ENCODE results near the gene SSU72. TPM values are rescaled to one million over a fixed set of nuclear protein-coding genes. Genes with fewer than 3 reads are reported as not detected.

Gene SSU72
- total RNA-seq, 5 donors from 2014 or later (not counting 1 experiment from before 2014, with no cell fraction given) = 112 to 135 (median 134) TPM

GRCh38 chr1:1616838-1617237 lies 42.2 kb upstream of the SSU72 start:
- H3K9me3 Mint-ChIP-seq = no peaks in the 10 kb centered on the region
- DNase-seq (no peak), ATAC-seq (replicated peaks in 1 of 4) (no peak)
- H3K27ac ChIP-seq (ENCODE audit: low read length) = no peak overlapping the region
- peak overlapping the region; percentile 34 to 60 for H3K4me3 ChIP-seq (ENCODE audit: control insufficient read depth in 1 of 2, extremely low read depth in 1 of 2, low read length in 1 of 2)
- peak overlapping the region in 1 of 2 donors; percentile 57 for H3K27ac Mint-ChIP-seq
- ChIA-PET POLR2A (no interaction called here), CTCF (no interaction called here)
- peaks cover 28 to 33% (median 29%) of the 10 kb centered on the region in 3 donors for H3K4me1 Mint-ChIP-seq
- H3K9me3 ChIP-seq = no peaks in the 10 kb centered on the region
- H3K4me3 Mint-ChIP-seq = peak overlapping the region; percentile 75 to 82 (median 77)
- H3K36me3 ChIP-seq (ENCODE audit: control insufficient read depth in 2 of 2, extremely low read depth in 1 of 2, insufficient read depth in 1 of 2, low read length in 1 of 2) = peaks cover 7% of the 10 kb centered on the region in 2 donors
- H3K27me3 Mint-ChIP-seq = no peaks in the 10 kb centered on the region
- H3K27me3 ChIP-seq (replicated peaks in 1 of 2; ENCODE audit: control insufficient read depth in 2 of 2, extremely low read depth in 1 of 2, insufficient read depth in 2 of 2, low read length in 1 of 2) = no peaks in the 10 kb centered on the region
- H3K36me3 Mint-ChIP-seq = peaks cover 4% of the 10 kb centered on the region
- WGBS (ENCODE audit: insufficient coverage) = 91% methylated on average over 18 of the region's 19 CpGs
- peaks cover 14 to 27% of the 10 kb centered on the region in 2 experiments for H3K4me1 ChIP-seq (ENCODE audit: control insufficient read depth in 1 of 2, extremely low read depth in 1 of 2, insufficient read depth in 2 of 2, low read length in 2 of 2)

GRCh38 chr1:1616045-1616790 lies 41.6 kb upstream of the SSU72 start:
- Histone ChIP-seq H3K27me3 (replicated peaks in 1 of 2; ENCODE audit: control insufficient read depth in 2 of 2, extremely low read depth in 1 of 2, insufficient read depth in 2 of 2, low read length in 1 of 2) (no peaks in the 10 kb centered on the region), H3K4me1 (ENCODE audit: control insufficient read depth in 1 of 2, extremely low read depth in 1 of 2, insufficient read depth in 2 of 2, low read length in 2 of 2) (peaks cover 14 to 27% of the 10 kb centered on the region in 2 experiments), H3K36me3 (ENCODE audit: control insufficient read depth in 2 of 2, extremely low read depth in 1 of 2, insufficient read depth in 1 of 2, low read length in 1 of 2) (peaks cover 7% of the 10 kb centered on the region in 2 donors), H3K4me3 (ENCODE audit: control insufficient read depth in 1 of 2, extremely low read depth in 1 of 2, low read length in 1 of 2) (peak overlapping the region; percentile 78 to 92), H3K27ac (ENCODE audit: low read length) (no peak overlapping the region), H3K9me3 (no peaks in the 10 kb centered on the region)
- ATAC-seq (replicated peaks in 1 of 4) = peak; percentile 9 to 31 (median 26)
- Mint-ChIP-seq H3K4me3 (peak overlapping the region; percentile 75 to 82 (median 77)), H3K27ac (peak overlapping the region in 1 of 2 donors; percentile 75), H3K4me1 (peaks cover 28 to 33% (median 29%) of the 10 kb centered on the region in 3 donors), H3K36me3 (peaks cover 4% of the 10 kb centered on the region), H3K27me3 (no peaks in the 10 kb centered on the region), H3K9me3 (no peaks in the 10 kb centered on the region)
- ChIA-PET CTCF (no interaction called here), POLR2A (interaction anchor here in 1 of 2 donors (0.7 to 2.4 kb wide), 2 partner anchors 9 to 13 kb away, joined by 9 to 16 read pairs; no protein-coding TSS in a partner anchor)
- peak in 11 of 35 experiments; percentile 11 to 65 (median 39) for DNase-seq
- WGBS (ENCODE audit: insufficient coverage) = 9% methylated on average over 77 of the region's 80 CpGs

GRCh38 chr1:1615256-1616044 lies 40.8 kb upstream of the SSU72 start, which contains the start of gene MIB2:
Gene MIB2, plus strand, starts transcription at chr1:1615500. Its CDS starts 7,953 bp downstream, at chr1:1623453.
- peak within 1 kb of the TSS; percentile 90 to 95 (median 92) for H3K4me3 Mint-ChIP-seq
- H3K9me3 Mint-ChIP-seq = no peaks in the 10 kb centered on the region
- H3K4me1 Mint-ChIP-seq = peaks cover 28 to 34% (median 29%) of the 10 kb centered on the region in 3 donors
- peak within 1 kb of the TSS; percentile 94 to 98 for H3K27ac Mint-ChIP-seq
- H3K27me3 Mint-ChIP-seq = no peaks in the 10 kb centered on the region
- peaks cover 4% of the 10 kb centered on the region for H3K36me3 Mint-ChIP-seq
- POLR2A ChIA-PET = interaction anchor here in 1 of 2 donors (0.7 to 2.4 kb wide), 2 partner anchors 10 to 14 kb away, joined by 9 to 16 read pairs; no protein-coding TSS in a partner anchor
- Histone ChIP-seq H3K36me3 (ENCODE audit: control insufficient read depth in 2 of 2, extremely low read depth in 1 of 2, insufficient read depth in 1 of 2, low read length in 1 of 2) (peaks cover 7% of the 10 kb centered on the region in 2 donors), H3K27ac (ENCODE audit: low read length) (peak within 1 kb of the TSS; percentile 100), H3K27me3 (replicated peaks in 1 of 2; ENCODE audit: control insufficient read depth in 2 of 2, extremely low read depth in 1 of 2, insufficient read depth in 2 of 2, low read length in 1 of 2) (no peaks in the 10 kb centered on the region), H3K9me3 (no peaks in the 10 kb centered on the region), H3K4me1 (ENCODE audit: control insufficient read depth in 1 of 2, extremely low read depth in 1 of 2, insufficient read depth in 2 of 2, low read length in 2 of 2) (peaks cover 14 to 27% of the 10 kb centered on the region in 2 experiments), H3K4me3 (ENCODE audit: control insufficient read depth in 1 of 2, extremely low read depth in 1 of 2, low read length in 1 of 2) (peak within 1 kb of the TSS; percentile 85 to 92)
- peak; percentile 96 to 99 (median 98) for DNase-seq
- peak; percentile 82 to 89 (median 84) for ATAC-seq (replicated peaks in 1 of 4)
- under 1% methylated on average over 106 of the region's 107 CpGs for WGBS (ENCODE audit: insufficient coverage)
- CTCF ChIA-PET = interaction anchor here in 1 of 2 donors (0.6 kb wide), 1 partner anchor 15 kb away, joined by 11 read pairs; no protein-coding TSS in a partner anchor

GRCh38 chr1:1614954-1615255 lies 40.2 kb upstream of the SSU72 start:
- ChIA-PET POLR2A (interaction anchor here in 1 of 2 donors (1.0 to 2.4 kb wide), 3 partner anchors 15 to 37 kb away, joined by 3 to 16 read pairs (median 3); no protein-coding TSS in a partner anchor), CTCF (interaction anchor here in 1 of 2 donors (0.6 kb wide), 2 partner anchors 25 to 111 kb away, joined by 3 to 4 read pairs; no protein-coding TSS in a partner anchor)
- no peaks in the 10 kb centered on the region for H3K9me3 ChIP-seq
- H3K4me3 ChIP-seq (ENCODE audit: control insufficient read depth in 1 of 2, extremely low read depth in 1 of 2, low read length in 1 of 2) = peak overlapping the region; percentile 85 to 92
- Mint-ChIP-seq H3K4me3 (peak overlapping the region; percentile 90 to 95 (median 92)), H3K4me1 (peaks cover 28 to 34% (median 29%) of the 10 kb centered on the region in 3 donors), H3K9me3 (no peaks in the 10 kb centered on the region), H3K36me3 (peaks cover 4% of the 10 kb centered on the region), H3K27ac (peak overlapping the region; percentile 94 to 98), H3K27me3 (no peaks in the 10 kb centered on the region)
- peaks cover 14 to 27% of the 10 kb centered on the region in 2 experiments for H3K4me1 ChIP-seq (ENCODE audit: control insufficient read depth in 1 of 2, extremely low read depth in 1 of 2, insufficient read depth in 2 of 2, low read length in 2 of 2)
- DNase-seq (no peak), ATAC-seq (replicated peaks in 1 of 4) (peak in 1 of 4 experiments; percentile 0)
- WGBS (ENCODE audit: insufficient coverage) = under 1% methylated on average over 23 of the region's 23 CpGs
- H3K27ac ChIP-seq (ENCODE audit: low read length) = peak overlapping the region; percentile 100
- H3K27me3 ChIP-seq (replicated peaks in 1 of 2; ENCODE audit: control insufficient read depth in 2 of 2, extremely low read depth in 1 of 2, insufficient read depth in 2 of 2, low read length in 1 of 2) = no peaks in the 10 kb centered on the region
- H3K36me3 ChIP-seq (ENCODE audit: control insufficient read depth in 2 of 2, extremely low read depth in 1 of 2, insufficient read depth in 1 of 2, low read length in 1 of 2) = peaks cover 7% of the 10 kb centered on the region in 2 donors

- Mint-ChIP-seq H3K27ac (peak overlapping the region; percentile 94 to 98), H3K4me1 (peaks cover 28 to 34% (median 29%) of the 10 kb centered on the region in 3 donors), H3K27me3 (no peaks in the 10 kb centered on the region), H3K4me3 (peak overlapping the region; percentile 90 to 95 (median 92)), H3K9me3 (no peaks in the 10 kb centered on the region), H3K36me3 (peaks cover 4% of the 10 kb centered on the region)
- DNase-seq = peak; percentile 35 to 84 (median 68)
- peak overlapping the region; percentile 100 for H3K27ac ChIP-seq (ENCODE audit: low read length)
- WGBS (ENCODE audit: insufficient coverage) = 11% methylated on average over 30 of the region's 30 CpGs
- CTCF ChIA-PET = interaction anchor here (0.6 to 1.0 kb wide), 6 partner anchors 15 to 277 kb away, joined by 3 to 6 read pairs (median 4); no protein-coding TSS in a partner anchor
- ATAC-seq (replicated peaks in 1 of 4) = peak; percentile 5 to 22 (median 6)
- peaks cover 7% of the 10 kb centered on the region in 2 donors for H3K36me3 ChIP-seq (ENCODE audit: control insufficient read depth in 2 of 2, extremely low read depth in 1 of 2, insufficient read depth in 1 of 2, low read length in 1 of 2)
- peak overlapping the region; percentile 85 to 92 for H3K4me3 ChIP-seq (ENCODE audit: control insufficient read depth in 1 of 2, extremely low read depth in 1 of 2, low read length in 1 of 2)
- POLR2A ChIA-PET = interaction anchor here (0.6 to 2.4 kb wide), 6 partner anchors 15 to 338 kb away, joined by 3 to 16 read pairs (median 3); no protein-coding TSS in a partner anchor
- no peaks in the 10 kb centered on the region for H3K9me3 ChIP-seq
- H3K4me1 ChIP-seq (ENCODE audit: control insufficient read depth in 1 of 2, extremely low read depth in 1 of 2, insufficient read depth in 2 of 2, low read length in 2 of 2) = peaks cover 14 to 27% of the 10 kb centered on the region in 2 experiments
- H3K27me3 ChIP-seq (replicated peaks in 1 of 2; ENCODE audit: control insufficient read depth in 2 of 2, extremely low read depth in 1 of 2, insufficient read depth in 2 of 2, low read length in 1 of 2) = no peaks in the 10 kb centered on the region
Observed at GRCh38 chr1:1614204-1614953, 39.7 kb upstream of the SSU72 start.
